Nasal cavity respiratory epithelium epithelial cell of viscerocranial mucosa (primary cell): ENCODE data around the gene ZNF829. TPM values are rescaled to one million over a fixed set of nuclear protein-coding genes. Genes with fewer than 3 reads are reported as not detected.

Source experiments
- total RNA-seq: library from RNA; depleted of rRNA; stranded (reverse); fragments of >200 nt; gene quantifications from 2 replicates; pipeline ENCODE4 v1.2.3, GENCODE V29; 2014

Gene ZNF829
- 3.8 and 4.1 TPM in 2 replicates for total RNA-seq

GRCh38 chr19:36915992-36916830, at the start of gene ZNF829, which contains the start of gene ZNF568:
TSS of gene ZNF829 (minus strand) at chr19:36916291. CDS start at chr19:36915167, 1,124 bp downstream.
TSS of gene ZNF568 (plus strand) at chr19:36916332. CDS start at chr19:36922771, 6,439 bp downstream.

GRCh38 chr19:36850559-36851442, 65.3 kb downstream of the ZNF829 start, which contains the start of gene ZNF345:
TSS of gene ZNF345 (plus strand) at chr19:36850876. CDS start at chr19:36876831, 25,955 bp downstream.

Other genes starting within 250 kb of the ZNF829 start
- gene ZNF461, start 249.5 kb downstream of the ZNF829 start, total RNA-seq: 11.6 and 13.7 TPM in 2 replicates
- 8.9 and 11.5 TPM in 2 replicates for gene ZNF567, start 228.7 kb downstream of the ZNF829 start, total RNA-seq
- gene ZNF850, start 143.5 kb downstream of the ZNF829 start, total RNA-seq: 1.4 and 2.2 TPM in 2 replicates
- 6.8 and 8.3 TPM in 2 replicates for gene ZNF790, start 77.9 kb downstream of the ZNF829 start, total RNA-seq
- 1.4 and 4.0 TPM in 2 replicates for gene ZNF345, start 65.4 kb downstream of the ZNF829 start, total RNA-seq
- gene ZNF568, start within 50 bp of the ZNF829 start, total RNA-seq: 14.4 and 15.5 TPM in 2 replicates
- gene ZNF420, start 162.1 kb upstream of the ZNF829 start, total RNA-seq: 7.9 and 14.7 TPM in 2 replicates